Activated CD4-positive, alpha-beta T cell treated with anti-CD3 and anti-CD28 coated beads, Interleukin-2, amount 10 ng/mL, durations not matched to agents 24 days and 14 days (primary cell): ENCODE data around the gene PRKAG3. TPM values are rescaled to one million over a fixed set of nuclear protein-coding genes. Genes with fewer than 3 reads are reported as not detected.
"Not testable (repeated sequence)": the region's sequence is repeated elsewhere in the genome, so short reads cannot be mapped to it uniquely, and the experiment has no call there.

Experiments used
- DNase-seq: peaks from one replicate; pipeline ENCODE4 v3.0.0; 2022
- H3K27ac Mint-ChIP-seq: one replicate; pipeline ENCODE4 v1.8.0; 2022; ENCODE audit warnings: mild to moderate bottlenecking, mixed read lengths
- H3K27me3 Mint-ChIP-seq: one replicate; pipeline ENCODE4 v1.8.0; 2022; ENCODE audit warnings: mixed read lengths
- H3K36me3 Mint-ChIP-seq: one replicate; pipeline ENCODE4 v1.8.0; 2022; ENCODE audit warnings: low read depth, mild to moderate bottlenecking, mixed read lengths
- H3K4me1 Mint-ChIP-seq: one replicate; pipeline ENCODE4 v1.8.0; 2021; ENCODE audit warnings: mixed read lengths
- H3K4me3 Mint-ChIP-seq: one replicate; pipeline ENCODE4 v1.8.0; 2022; ENCODE audit warnings: mild to moderate bottlenecking, moderate library complexity, mixed read lengths
- H3K9me3 Mint-ChIP-seq: one replicate; pipeline ENCODE4 v1.8.0; 2021; ENCODE audit warnings: mixed read lengths
- intact Hi-C: fragments of 100-400 bp; cut with micrococcal nuclease; formaldehyde crosslinking; loops from one replicate; pipeline ENCODE4 v1.15.1; 2023
- total RNA-seq: library from RNA; stranded (reverse); gene quantifications from 2 replicates; pipeline ENCODE4 v1.2.3, GENCODE V29; 2022

Gene PRKAG3
- total RNA-seq, 1 donor from 2014 or later, result not detected

DNA sequence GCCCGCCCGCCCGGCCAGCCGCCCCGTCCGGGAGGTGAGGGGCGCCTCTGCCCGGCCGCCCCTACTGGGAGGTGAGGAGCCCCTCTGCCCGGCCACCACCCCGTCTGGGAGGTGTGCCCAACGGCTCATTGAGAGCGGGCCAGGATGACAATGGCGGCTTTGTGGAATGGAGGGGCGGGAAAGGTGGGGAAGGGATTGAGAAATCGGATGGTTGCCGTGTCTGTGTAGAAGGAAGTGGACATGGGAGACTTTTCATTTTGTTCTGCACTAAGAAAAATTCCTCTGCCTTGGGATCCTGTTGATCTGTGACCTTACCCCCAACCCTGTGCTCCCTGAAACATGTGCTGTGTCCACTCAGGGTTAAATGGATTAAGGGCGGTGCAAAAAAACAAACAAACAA lies 15.4 kb upstream of the PRKAG3 start:
- H3K27me3 Mint-ChIP-seq, H3K9me3 Mint-ChIP-seq, H3K27ac Mint-ChIP-seq, H3K4me3 Mint-ChIP-seq, H3K36me3 Mint-ChIP-seq, H3K4me1 Mint-ChIP-seq, DNase-seq: not testable (repeated sequence)
- intact Hi-C loops, result loop anchor here (1.0 to 5.0 kb wide), 4 partner anchors 119 to 188 kb away; partner anchors contain the start of genes BCS1L, TTLL4 and ZNF142

DNA sequence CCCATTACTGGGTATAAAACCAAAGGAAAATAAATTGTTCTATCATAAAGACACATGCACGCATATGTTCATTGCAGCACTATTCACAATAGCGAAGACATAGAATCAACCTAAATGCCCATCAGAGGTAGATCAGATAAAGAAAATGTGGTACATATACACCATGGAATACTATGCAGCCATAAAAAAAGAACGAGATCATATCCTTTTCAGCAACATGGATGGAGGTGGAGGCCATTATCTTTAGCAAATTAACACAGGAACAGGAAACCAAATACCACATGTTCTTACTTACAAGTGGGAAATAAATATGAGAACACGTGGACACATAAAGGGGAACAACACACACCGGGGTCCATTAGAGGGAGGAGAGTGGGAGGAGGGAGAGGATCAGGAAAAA lies 12.7 kb upstream of the PRKAG3 start:
- DNase-seq, H3K9me3 Mint-ChIP-seq, H3K4me3 Mint-ChIP-seq, H3K27me3 Mint-ChIP-seq, H3K36me3 Mint-ChIP-seq, H3K27ac Mint-ChIP-seq, H3K4me1 Mint-ChIP-seq, intact Hi-C loops: not testable (repeated sequence)

DNA sequence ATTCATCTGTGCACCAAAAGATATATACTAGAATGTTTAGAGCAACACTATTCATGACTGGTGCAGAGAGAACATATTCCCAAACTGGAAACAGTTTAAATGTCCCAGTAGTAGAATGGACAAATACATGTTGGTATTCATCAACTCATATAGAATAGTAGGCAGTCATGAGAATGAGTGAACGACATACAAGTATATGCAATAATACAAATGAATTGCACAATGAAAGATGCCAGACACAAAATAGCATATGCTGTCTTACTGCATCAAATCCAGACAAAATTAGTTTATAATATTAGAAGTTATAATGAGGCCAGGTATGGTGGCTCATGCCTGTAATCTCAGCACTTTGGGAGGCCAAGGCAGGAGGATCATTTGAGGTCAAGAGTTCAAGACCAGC lies 8.3 kb upstream of the PRKAG3 start:
- no peak for DNase-seq
- H3K4me1 Mint-ChIP-seq, result no peaks in the 10 kb centered on the region
- intact Hi-C loops, result no loop called here

DNA sequence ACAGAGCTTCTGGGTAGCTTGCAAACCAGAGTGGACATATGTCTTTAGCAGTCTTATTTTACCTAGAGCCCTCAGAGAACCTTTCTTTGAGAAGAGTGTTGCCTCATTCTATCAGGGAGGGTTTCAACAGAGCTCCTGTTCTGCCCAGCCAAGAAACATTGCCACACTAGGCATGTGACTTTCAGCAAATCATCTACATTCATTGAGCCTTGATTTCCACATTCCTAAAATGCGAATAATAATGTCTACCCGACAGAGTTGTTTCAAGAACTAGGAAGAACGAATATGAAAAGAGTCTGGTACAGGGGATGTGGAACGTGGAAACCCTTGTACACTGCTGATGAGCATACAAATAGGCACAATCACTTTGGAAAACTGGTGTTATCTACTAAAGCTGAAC lies 7.8 kb upstream of the PRKAG3 start:
- no peak overlapping the region for H3K4me3 Mint-ChIP-seq
- no peaks in the 10 kb centered on the region for H3K9me3 Mint-ChIP-seq
- DNase-seq, result no peak
- no peak overlapping the region for H3K27ac Mint-ChIP-seq
- H3K4me1 Mint-ChIP-seq, result no peaks in the 10 kb centered on the region
- H3K36me3 Mint-ChIP-seq, result no peaks in the 10 kb centered on the region
- peaks cover 33% of the 10 kb centered on the region for H3K27me3 Mint-ChIP-seq
- intact Hi-C loops, result no loop called here

More for the DNA sequence above, 8.3 kb upstream of the PRKAG3 start:
- Mint-ChIP-seq H3K4me3 (no peak overlapping the region), H3K9me3 (no peaks in the 10 kb centered on the region), H3K27me3 (peaks cover 28% of the 10 kb centered on the region), H3K27ac (no peak overlapping the region), H3K36me3 (no peaks in the 10 kb centered on the region)

DNA sequence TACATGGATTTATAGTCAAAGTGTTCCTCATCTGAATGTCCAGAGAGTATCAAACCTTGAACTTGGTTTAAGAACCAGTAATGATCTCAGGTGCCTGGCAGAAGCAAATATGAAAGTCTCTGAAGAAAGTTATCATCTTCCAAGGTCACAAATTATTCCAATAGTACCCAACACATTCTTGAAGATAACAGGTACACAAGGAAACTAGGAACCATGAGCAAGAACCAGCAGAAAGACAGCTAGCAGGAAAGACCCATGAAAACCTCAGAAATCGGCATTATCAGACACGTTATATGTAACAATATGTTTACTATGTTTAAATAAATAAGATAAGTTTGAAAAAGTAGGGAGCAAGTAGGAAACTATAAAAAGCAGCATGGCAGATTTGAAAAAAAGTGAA lies 5.9 kb upstream of the PRKAG3 start:
- no peak for DNase-seq
- no peaks in the 10 kb centered on the region for H3K9me3 Mint-ChIP-seq
- peaks cover 36% of the 10 kb centered on the region for H3K27me3 Mint-ChIP-seq
- intact Hi-C loops, result no loop called here
- no peaks in the 10 kb centered on the region for H3K4me1 Mint-ChIP-seq
- no peak overlapping the region for H3K27ac Mint-ChIP-seq
- no peak overlapping the region for H3K4me3 Mint-ChIP-seq
- H3K36me3 Mint-ChIP-seq, result no peaks in the 10 kb centered on the region

DNA sequence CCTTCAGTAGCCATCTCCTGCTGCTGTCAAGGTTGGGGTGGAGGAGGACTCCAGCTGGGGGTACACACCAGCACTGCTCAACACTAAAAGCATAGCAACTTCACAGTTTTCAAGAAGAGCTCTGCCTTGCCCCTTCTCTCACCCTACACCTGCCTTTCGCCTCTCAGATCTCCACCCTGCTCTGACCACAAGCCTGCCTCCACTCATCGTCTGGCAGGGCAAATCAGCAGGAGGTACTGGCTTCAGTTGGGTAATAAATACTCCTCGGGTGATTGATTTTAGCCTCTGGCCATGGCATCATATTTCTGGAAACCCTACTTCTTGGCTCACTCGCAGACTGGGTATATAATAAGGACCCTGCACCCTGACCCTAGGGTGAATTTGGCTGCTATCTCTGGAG lies 3.1 kb upstream of the PRKAG3 start:
- intact Hi-C loops, result no loop called here
- no peak for DNase-seq
- Mint-ChIP-seq H3K4me1 (no peaks in the 10 kb centered on the region), H3K36me3 (no peaks in the 10 kb centered on the region), H3K9me3 (no peaks in the 10 kb centered on the region), H3K27ac (no peak overlapping the region), H3K4me3 (no peak overlapping the region), H3K27me3 (peaks cover 38% of the 10 kb centered on the region)

DNA sequence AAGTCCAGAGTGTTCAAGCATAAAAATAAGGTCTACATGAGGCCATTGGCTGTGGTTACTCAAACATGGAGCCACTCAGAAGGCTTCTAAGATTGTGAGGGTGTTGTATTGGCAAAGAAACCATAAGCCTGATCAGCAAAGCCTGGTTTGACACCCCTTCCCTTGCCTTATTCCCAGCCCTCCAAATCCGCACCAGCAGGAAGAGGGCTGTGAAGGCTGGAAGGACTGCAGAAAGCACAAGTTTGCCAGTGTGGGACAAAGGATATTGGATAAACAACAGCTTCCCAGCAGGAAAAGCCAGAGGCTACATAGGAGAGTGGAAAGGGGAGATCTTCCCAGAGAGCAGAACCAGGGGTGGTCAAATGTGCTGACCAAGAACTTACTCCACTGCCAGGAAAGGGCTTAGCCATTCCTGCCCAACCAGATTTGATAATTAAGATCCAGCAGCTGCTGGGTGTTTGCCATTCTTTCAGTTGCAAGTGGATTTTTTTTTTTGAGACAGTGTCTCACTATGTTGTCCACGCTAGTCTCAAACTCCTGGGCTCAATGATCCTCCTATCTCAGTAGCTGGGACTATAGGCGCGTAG lies 1.5 kb upstream of the PRKAG3 start:
- H3K36me3 Mint-ChIP-seq, result no peaks in the 10 kb centered on the region

DNA sequence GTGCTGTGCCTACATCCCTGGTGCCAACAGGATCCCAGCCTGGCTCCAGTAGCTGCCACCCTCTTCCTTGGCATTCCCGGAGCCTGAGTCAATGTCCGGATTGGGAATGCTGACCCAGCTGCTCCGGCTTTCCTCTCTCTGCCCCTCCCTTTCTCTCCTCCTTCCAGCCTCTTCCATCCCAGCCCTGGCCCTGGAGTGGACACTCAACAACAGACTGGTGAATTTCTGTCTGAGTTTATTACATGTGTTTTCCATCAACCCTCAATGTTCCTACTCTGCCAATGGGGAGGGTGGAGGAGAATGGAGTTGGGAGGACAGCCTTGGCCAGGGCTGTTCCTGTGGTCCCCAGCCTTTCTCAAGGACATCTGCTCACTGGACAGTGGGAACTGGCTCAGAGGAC lies 917 bp upstream of the PRKAG3 start:
- no peaks in the 10 kb centered on the region for H3K36me3 Mint-ChIP-seq
- H3K27ac Mint-ChIP-seq, result no peak overlapping the region
- DNase-seq, result no peak
- no peak overlapping the region for H3K4me3 Mint-ChIP-seq
- intact Hi-C loops, result no loop called here
- no peaks in the 10 kb centered on the region for H3K4me1 Mint-ChIP-seq
- peaks cover 26% of the 10 kb centered on the region for H3K27me3 Mint-ChIP-seq
- no peaks in the 10 kb centered on the region for H3K9me3 Mint-ChIP-seq

More for the DNA sequence above, 1.5 kb upstream of the PRKAG3 start:
- Mint-ChIP-seq H3K4me1 (no peaks in the 10 kb centered on the region), H3K27me3 (peaks cover 30% of the 10 kb centered on the region), H3K9me3 (no peaks in the 10 kb centered on the region), H3K27ac (no peak overlapping the region), H3K4me3 (no peak overlapping the region)
- intact Hi-C loops, result no loop called here
- no peak for DNase-seq

DNA sequence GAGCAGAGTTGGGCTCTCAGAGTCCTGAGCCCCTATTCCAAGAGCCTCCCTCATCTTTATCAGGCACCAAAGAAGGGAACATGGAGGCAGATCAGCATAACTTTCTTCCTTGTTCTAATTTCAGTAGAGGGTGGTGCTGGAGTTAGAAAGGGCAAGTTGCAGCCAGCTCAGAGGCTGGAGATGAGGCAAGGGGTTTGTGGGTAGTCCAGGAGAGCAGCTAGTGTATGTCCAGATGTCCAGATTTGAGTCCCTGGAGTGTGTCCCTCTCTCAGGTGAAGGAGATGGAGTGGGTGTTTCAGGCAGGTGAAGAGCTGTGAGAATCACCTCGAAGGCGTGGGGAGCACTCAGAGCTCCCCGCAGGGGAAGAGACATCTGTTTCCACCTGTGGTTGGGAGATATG lies 478 bp upstream of the PRKAG3 start:
- Mint-ChIP-seq H3K27ac (no peak overlapping the region), H3K36me3 (no peaks in the 10 kb centered on the region), H3K4me1 (no peaks in the 10 kb centered on the region), H3K27me3 (peaks cover 22% of the 10 kb centered on the region), H3K9me3 (no peaks in the 10 kb centered on the region), H3K4me3 (no peak overlapping the region)
- intact Hi-C loops, result no loop called here
- DNase-seq, result no peak

DNA sequence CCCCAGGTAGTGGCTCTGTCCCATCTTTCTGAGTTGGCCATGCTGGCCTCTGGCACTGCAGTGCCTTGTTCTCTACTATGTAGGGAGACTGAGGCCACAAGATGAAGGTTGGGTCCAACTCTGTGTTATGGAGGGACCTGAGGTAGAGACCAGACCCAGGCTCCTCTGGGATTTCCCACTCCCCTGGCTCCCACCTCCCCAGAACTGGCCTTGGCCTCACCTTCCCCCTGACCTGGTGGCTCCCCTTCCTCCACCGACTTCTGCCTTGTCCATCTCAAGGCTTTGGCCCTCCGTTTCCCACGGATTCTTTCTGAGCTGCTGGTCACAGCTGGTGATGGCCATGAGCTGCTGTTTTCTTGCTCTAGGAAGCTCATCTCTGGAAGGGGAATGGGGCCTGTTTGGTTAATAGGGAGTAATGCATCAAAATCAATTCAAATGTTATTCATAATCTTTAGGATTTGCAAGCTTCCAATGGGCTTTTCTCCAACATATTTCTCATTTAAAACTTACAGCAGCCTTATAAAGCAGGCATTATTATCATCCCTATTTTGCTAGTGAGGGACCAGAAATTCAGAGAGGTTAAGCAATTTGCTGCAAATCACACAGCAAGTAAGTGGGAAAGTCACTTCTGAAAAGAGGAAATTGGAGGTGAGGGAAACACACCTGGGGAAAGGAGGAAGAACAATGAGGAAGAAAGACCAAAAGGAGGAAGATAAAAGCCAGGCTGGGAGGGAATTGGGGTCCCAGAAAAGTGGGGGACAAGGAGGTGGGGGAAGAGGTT lies 887 bp downstream of the PRKAG3 start:
- Mint-ChIP-seq H3K27ac (no peak overlapping the region), H3K4me3 (no peak overlapping the region), H3K9me3 (no peaks in the 10 kb centered on the region), H3K27me3 (peaks cover 20% of the 10 kb centered on the region), H3K36me3 (no peaks in the 10 kb centered on the region), H3K4me1 (no peaks in the 10 kb centered on the region)
- no peak for DNase-seq
- intact Hi-C loops, result no loop called here

DNA sequence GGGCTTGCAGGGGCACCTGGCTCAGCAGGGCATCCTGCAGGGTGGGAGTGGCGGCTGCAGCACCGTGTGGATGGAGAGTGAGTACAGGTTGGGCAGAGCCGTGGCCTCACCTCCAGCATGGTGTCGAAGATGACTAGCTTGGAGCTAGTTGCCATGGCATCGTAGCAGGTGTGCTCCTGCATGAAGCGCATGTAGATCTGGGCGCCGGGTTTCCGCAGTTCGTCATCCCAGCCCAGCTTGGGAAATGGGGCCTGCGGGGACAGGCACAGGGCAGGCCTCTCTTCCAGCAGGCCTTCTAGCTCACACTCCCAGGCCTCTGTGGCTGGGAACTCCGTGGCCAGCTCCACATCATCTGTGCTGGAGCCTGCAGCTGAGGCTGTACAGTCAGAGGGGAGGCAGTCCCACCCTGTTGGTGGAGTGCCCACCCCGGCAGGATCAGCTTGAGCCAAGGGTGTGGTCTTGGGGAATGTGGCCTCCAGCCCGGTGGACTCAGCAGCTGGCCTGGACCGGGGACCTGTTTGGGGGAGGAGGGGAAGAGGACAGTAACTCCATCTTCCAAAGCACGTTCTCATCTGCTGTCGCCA lies 1.6 kb downstream of the PRKAG3 start:
- Mint-ChIP-seq H3K9me3 (no peaks in the 10 kb centered on the region), H3K36me3 (no peaks in the 10 kb centered on the region), H3K27me3 (peaks cover 19% of the 10 kb centered on the region), H3K4me3 (no peak overlapping the region), H3K4me1 (no peaks in the 10 kb centered on the region), H3K27ac (no peak overlapping the region)
- DNase-seq, result no peak
- intact Hi-C loops, result no loop called here

DNA sequence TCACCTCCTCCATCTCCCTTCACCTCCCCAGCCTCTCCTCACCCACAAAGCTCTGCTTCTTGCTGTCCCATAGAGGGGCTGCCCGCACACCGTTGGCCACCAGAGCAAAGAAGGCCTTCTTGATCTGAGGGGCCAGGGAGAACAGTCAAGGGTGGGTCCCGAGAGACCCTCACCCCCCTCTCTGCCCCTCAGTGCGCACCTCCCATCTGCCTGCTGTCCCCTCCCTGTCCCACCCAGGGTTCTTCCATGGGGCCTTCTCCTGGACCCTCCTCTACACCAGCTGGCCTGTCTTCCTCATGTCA lies 3.2 kb downstream of the PRKAG3 start:
- Mint-ChIP-seq H3K27me3 (peaks cover 14% of the 10 kb centered on the region), H3K27ac (no peak overlapping the region), H3K4me3 (no peak overlapping the region), H3K36me3 (no peaks in the 10 kb centered on the region), H3K9me3 (no peaks in the 10 kb centered on the region), H3K4me1 (no peaks in the 10 kb centered on the region)
- intact Hi-C loops, result no loop called here
- DNase-seq, result no peak

DNA sequence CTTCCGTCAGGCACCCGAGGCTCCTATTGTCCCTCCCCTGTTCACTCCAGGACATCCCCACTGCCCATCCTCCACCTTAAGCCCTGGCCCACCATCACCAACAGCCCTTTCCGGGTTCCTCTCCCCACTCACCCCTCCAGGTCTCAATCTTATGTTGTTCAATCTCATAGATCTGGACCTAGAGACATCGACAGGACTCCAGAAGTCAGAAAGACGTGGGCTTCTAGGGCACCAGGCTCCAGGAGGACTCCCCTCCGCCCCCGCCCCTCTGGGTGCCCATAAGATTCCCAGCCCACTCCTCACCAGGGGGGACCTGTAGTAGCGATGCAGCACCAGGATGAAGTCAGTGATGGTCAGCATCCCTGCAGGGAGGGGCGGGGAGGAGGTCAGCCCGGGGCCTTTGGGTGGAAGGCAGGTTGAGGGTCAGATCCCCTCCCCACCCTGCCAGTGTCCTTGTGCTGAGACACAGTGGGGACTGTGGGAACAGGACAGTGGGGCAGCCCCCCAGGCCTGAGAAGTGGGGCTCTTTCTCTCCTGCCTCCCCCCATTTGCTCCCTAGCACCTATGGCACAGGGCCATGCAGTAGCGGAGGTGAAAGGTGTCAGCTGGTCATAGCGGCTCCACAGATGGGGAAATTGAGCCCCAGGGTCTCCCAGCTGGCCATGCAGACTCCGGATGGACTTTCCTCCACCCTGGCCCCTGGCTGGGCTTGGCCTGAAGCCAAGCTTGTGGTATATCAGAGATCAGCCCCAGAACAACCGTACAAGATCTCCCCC lies 3.7 kb downstream of the PRKAG3 start:
- peaks cover 14% of the 10 kb centered on the region for H3K27me3 Mint-ChIP-seq
- no peaks in the 10 kb centered on the region for H3K9me3 Mint-ChIP-seq
- H3K27ac Mint-ChIP-seq, result no peak overlapping the region
- intact Hi-C loops, result no loop called here
- no peak for DNase-seq
- H3K4me1 Mint-ChIP-seq, result no peaks in the 10 kb centered on the region
- H3K4me3 Mint-ChIP-seq, result no peak overlapping the region
- H3K36me3 Mint-ChIP-seq, result no peaks in the 10 kb centered on the region

DNA sequence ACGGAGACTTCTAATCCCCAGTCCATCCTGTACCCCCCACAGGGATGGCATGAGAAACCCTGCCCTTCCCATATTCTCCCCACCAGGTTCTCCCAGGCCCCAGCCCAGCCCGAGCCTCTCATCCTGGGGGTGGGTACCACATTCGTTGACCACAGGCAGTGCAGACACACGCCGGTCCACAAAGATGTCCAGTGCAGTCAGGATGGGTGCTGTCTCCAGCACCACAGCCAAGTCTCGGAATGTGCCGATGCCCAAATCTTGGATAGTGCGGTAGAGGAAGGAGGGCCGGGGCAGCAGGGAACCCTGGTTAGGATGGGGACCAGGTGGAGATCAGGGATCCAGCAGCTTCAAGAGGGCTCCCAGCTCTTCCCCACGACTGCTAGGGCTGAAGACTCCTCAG lies 4.8 kb downstream of the PRKAG3 start:
- intact Hi-C loops, result no loop called here
- H3K36me3 Mint-ChIP-seq, result no peaks in the 10 kb centered on the region
- no peaks in the 10 kb centered on the region for H3K4me1 Mint-ChIP-seq
- H3K9me3 Mint-ChIP-seq, result no peaks in the 10 kb centered on the region
- no peak for DNase-seq
- H3K27ac Mint-ChIP-seq, result no peak overlapping the region
- H3K4me3 Mint-ChIP-seq, result no peak overlapping the region
- peaks cover 8% of the 10 kb centered on the region for H3K27me3 Mint-ChIP-seq
